PC-3 (cell line): ENCODE measurements around the gene PICALM. TPM values are rescaled to one million over a fixed set of nuclear protein-coding genes. Genes with fewer than 3 reads are reported as not detected.

ENCODE experiments used
- ATAC-seq: fragments of 200-7000 bp; cut with Tn5 transposase; 2 replicates; pipeline ENCODE4 v1.9.1; 2020; ENCODE audit warnings: mild to moderate bottlenecking, moderate library complexity
- BruUV-seq: library from RNA; stranded (reverse); fragments of 400-500 nt; replicated peaks from 2 replicates; lab custom pipeline; 2021; lab: Mats Ljungman, UMichigan
- CTCF ChIA-PET: fragments of 300-600 bp; sonication (Branson Sonifier 250); formaldehyde crosslinking; loops from one replicate; lab custom pipeline; 2022; ENCODE audit warnings: antibody characterized with exemption; lab: Charles Lee
- POLR2A ChIA-PET: fragments of 300-600 bp; sonication (Branson Sonifier 250); formaldehyde crosslinking; loops from one replicate; lab custom pipeline; 2022; ENCODE audit warnings: antibody characterized with exemption; ENCODE audit not compliant: unreplicated experiment; lab: Charles Lee
- DNase-seq: peaks from one replicate; pipeline ENCODE4 v3.0.0-alpha.2; 2015
- H2AFZ ChIP-seq: fragments of 300-600 bp; sonication (generic); 2 replicates; pipeline ENCODE4 v1.6.0; 2016; ENCODE audit warnings: antibody characterized with exemption, low read length
- H3F3A ChIP-seq: fragments of 300-600 bp; sonication (generic); one replicate; pipeline ENCODE4 v1.6.0; 2017; ENCODE audit warnings: antibody characterized with exemption, low read length, control low read depth, mild to moderate bottlenecking; ENCODE audit not compliant: unreplicated experiment
- H3K27ac ChIP-seq: fragments of 300-600 bp; sonication (generic); 2 replicates; pipeline ENCODE4 v1.5.1; 2016; ENCODE audit warnings: mild to moderate bottlenecking, low read length
- H3K27me3 ChIP-seq: fragments of 300-600 bp; sonication (generic); 2 replicates; pipeline ENCODE4 v1.6.1; 2016; ENCODE audit warnings: low read length, mixed read lengths
- H3K36me3 ChIP-seq: fragments of 300-600 bp; sonication (generic); 2 replicates; pipeline ENCODE4 v1.6.1; 2016; ENCODE audit warnings: low read depth, mixed run types, low read length, mixed read lengths
- H3K4me1 ChIP-seq: fragments of 300-600 bp; sonication (generic); 2 replicates; pipeline ENCODE4 v1.5.1; 2016; ENCODE audit warnings: low read length; ENCODE audit not compliant: insufficient read depth
- H3K4me2 ChIP-seq: fragments of 300-600 bp; sonication (generic); 2 replicates; pipeline ENCODE4 v1.6.0; 2016; ENCODE audit warnings: low read length
- H3K4me3 ChIP-seq: fragments of 300-600 bp; sonication (generic); 2 replicates; pipeline ENCODE4 v1.5.1; 2016; ENCODE audit warnings: mild to moderate bottlenecking, low read length, mixed read lengths
- H3K79me2 ChIP-seq: fragments of 300-600 bp; sonication (generic); 2 replicates; pipeline ENCODE4 v1.6.1; 2017; ENCODE audit warnings: low read length, mixed read lengths
- H3K9ac ChIP-seq: fragments of 300-600 bp; sonication (generic); 2 replicates; pipeline ENCODE4 v1.6.0; 2016; ENCODE audit warnings: mild to moderate bottlenecking, low read length
- H3K9me2 ChIP-seq: fragments of 300-600 bp; sonication (generic); replicated peaks from 2 replicates; pipeline ENCODE4 v1.6.1; 2016; ENCODE audit warnings: mixed run types, low read length, mixed read lengths
- H3K9me3 ChIP-seq: fragments of 300-600 bp; sonication (generic); 2 replicates; pipeline ENCODE4 v1.6.1; 2016; ENCODE audit warnings: low read length, mixed read lengths
- H4K20me1 ChIP-seq: fragments of 300-600 bp; sonication (generic); 2 replicates; pipeline ENCODE4 v1.6.1; 2016; ENCODE audit warnings: low read length, mixed read lengths
- EZH2 ChIP-seq: fragments of 300-600 bp; sonication (generic); IDR thresholded peaks from one replicate; pipeline ENCODE4 v1.6.1; 2017; ENCODE audit warnings: antibody characterized with exemption, mild to moderate bottlenecking, low read length; ENCODE audit not compliant: unreplicated experiment
- EZH2phosphoT487 ChIP-seq: fragments of 300-600 bp; sonication (generic); IDR thresholded peaks from 2 replicates; pipeline ENCODE4 v1.6.1; 2018; ENCODE audit warnings: mild to moderate bottlenecking, antibody characterized with exemption, low read length, borderline replicate concordance
- intact Hi-C: fragments of 100-400 bp; cut with micrococcal nuclease; formaldehyde crosslinking; loops from 2 replicates; pipeline ENCODE4 v1.9.0; 2023
- total RNA-seq: library from RNA; depleted of rRNA; stranded (reverse); fragments of >200 nt; gene quantifications from 2 replicates; pipeline ENCODE4 v1.2.3, GENCODE V29; 2014
- TF ChIP-seq, protein P1 (sequence below): fragments of 300-600 bp; sonication (generic); conservative IDR thresholded peaks from 2 replicates; pipeline ENCODE4 v1.5.1; 2017; ENCODE audit warnings: antibody characterized with exemption, low read depth, mild to moderate bottlenecking, low read length

The PICALM gene
- total RNA-seq, 1 experiment from 2014 or later = 59.3 TPM

DNA sequence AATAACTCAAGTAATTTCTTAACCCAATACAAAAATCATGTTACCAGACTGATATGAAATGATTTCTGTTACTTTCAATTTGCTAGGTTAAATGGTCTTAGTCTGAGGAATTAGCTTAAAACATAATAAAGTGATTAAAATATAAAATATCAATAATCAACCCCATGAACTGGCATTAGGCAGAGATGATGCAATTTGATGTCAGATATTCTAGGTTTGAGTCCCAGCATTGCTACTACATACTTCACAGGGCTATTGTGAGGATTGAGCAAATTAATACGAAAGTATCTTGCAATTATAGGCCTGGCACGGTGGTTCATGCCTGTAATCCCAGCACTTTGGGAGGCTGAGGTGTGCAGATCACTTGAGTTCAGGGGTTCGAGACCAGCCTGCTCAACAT is 66.5 kb downstream of the PICALM start:
- no peak overlapping the region for H3K27ac ChIP-seq
- no peak overlapping the region for H2AFZ ChIP-seq
- H3K4me2 ChIP-seq = no peak overlapping the region
- no peaks in the 10 kb centered on the region for H3K9me2 ChIP-seq
- H3K36me3 ChIP-seq = peaks cover 25% of the 10 kb centered on the region
- no peak for ATAC-seq
- H3K4me3 ChIP-seq = no peak overlapping the region
- ChIA-PET POLR2A (no interaction called here), CTCF (no interaction called here)
- H4K20me1 ChIP-seq = no peaks in the 10 kb centered on the region
- TF ChIP-seq, protein P1, sequence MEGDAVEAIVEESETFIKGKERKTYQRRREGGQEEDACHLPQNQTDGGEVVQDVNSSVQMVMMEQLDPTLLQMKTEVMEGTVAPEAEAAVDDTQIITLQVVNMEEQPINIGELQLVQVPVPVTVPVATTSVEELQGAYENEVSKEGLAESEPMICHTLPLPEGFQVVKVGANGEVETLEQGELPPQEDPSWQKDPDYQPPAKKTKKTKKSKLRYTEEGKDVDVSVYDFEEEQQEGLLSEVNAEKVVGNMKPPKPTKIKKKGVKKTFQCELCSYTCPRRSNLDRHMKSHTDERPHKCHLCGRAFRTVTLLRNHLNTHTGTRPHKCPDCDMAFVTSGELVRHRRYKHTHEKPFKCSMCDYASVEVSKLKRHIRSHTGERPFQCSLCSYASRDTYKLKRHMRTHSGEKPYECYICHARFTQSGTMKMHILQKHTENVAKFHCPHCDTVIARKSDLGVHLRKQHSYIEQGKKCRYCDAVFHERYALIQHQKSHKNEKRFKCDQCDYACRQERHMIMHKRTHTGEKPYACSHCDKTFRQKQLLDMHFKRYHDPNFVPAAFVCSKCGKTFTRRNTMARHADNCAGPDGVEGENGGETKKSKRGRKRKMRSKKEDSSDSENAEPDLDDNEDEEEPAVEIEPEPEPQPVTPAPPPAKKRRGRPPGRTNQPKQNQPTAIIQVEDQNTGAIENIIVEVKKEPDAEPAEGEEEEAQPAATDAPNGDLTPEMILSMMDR = no peak
- TF ChIP-seq EZH2 = no peak
- TF ChIP-seq EZH2phosphoT487 = no peak
- no peak overlapping the region for H3K9ac ChIP-seq
- intact Hi-C loops = no loop called here
- no peaks in the 10 kb centered on the region for H3K4me1 ChIP-seq
- no peaks in the 10 kb centered on the region for H3K27me3 ChIP-seq
- H3F3A ChIP-seq = no peaks in the 10 kb centered on the region
- DNase-seq = no peak
- no peaks in the 10 kb centered on the region for H3K9me3 ChIP-seq
- BruUV-seq = no TSS peak
- H3K79me2 ChIP-seq = no peaks in the 10 kb centered on the region

DNA sequence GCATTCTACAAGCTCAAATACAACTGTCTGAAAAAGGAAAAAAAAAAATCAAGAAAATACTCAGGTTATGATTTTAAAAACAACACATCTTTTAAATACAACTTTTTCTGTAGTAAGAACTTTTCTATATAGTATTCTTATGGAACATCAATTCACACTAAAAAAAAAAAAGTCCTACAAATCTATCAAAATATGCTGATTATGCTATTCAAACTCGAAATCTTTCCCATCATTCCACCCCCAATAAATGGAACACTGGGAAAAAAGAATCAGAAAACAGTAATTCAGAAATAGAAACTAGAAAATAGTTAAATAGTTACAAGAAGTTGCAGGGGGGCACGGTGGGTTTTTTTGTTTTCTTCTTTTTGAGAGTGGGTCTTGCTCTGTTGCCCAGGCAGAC is 77.4 kb downstream of the PICALM start:
- intact Hi-C loops = no loop called here
- ChIA-PET POLR2A (no interaction called here), CTCF (no interaction called here)
- Histone ChIP-seq H2AFZ (no peak overlapping the region), H3K4me2 (no peak overlapping the region), H3K9me3 (no peaks in the 10 kb centered on the region), H3K79me2 (no peaks in the 10 kb centered on the region), H3K9ac (no peak overlapping the region), H3K4me3 (no peak overlapping the region), H3K4me1 (no peaks in the 10 kb centered on the region), H3K36me3 (no peaks in the 10 kb centered on the region; the same call in 1 of the 2 replicates), H4K20me1 (no peaks in the 10 kb centered on the region), H3K27ac (no peak overlapping the region), H3K9me2 (no peaks in the 10 kb centered on the region), H3F3A (no peaks in the 10 kb centered on the region), H3K27me3 (no peaks in the 10 kb centered on the region)
- ATAC-seq = no peak
- TF ChIP-seq EZH2phosphoT487 (no peak), EZH2 (no peak)
- TF ChIP-seq, protein P1 = no peak
- DNase-seq = no peak
- BruUV-seq = no TSS peak

DNA sequence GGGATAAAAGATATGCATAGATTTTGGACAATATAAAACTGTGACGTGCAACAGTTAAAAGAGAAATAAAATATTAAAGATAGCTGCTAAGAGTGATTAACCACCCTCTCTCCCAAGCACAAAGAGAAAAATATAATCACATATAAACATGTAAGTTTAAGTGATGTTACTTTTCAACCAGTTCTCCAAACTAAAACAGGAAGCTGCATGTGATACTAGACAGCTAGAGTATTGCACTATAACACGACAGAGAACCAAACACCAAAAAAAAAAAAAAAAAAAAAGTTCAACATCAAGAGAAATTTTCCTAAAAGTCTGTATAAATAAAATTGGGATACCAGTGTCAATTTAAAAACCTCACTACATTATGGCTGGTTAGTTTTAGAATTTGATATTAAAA is 79.1 kb downstream of the PICALM start:
- Histone ChIP-seq H3K27me3 (no peaks in the 10 kb centered on the region), H2AFZ (no peak overlapping the region), H3K4me1 (no peaks in the 10 kb centered on the region), H3K36me3 (no peaks in the 10 kb centered on the region; the same call in 1 of the 2 replicates), H4K20me1 (no peaks in the 10 kb centered on the region), H3K4me2 (no peak overlapping the region), H3K9me2 (no peaks in the 10 kb centered on the region), H3K27ac (no peak overlapping the region), H3K79me2 (no peaks in the 10 kb centered on the region), H3K4me3 (no peak overlapping the region), H3K9ac (no peak overlapping the region), H3F3A (no peaks in the 10 kb centered on the region), H3K9me3 (no peaks in the 10 kb centered on the region)
- no TSS peak for BruUV-seq
- TF ChIP-seq, protein P1 = no peak
- TF ChIP-seq EZH2phosphoT487 = no peak
- no peak for TF ChIP-seq EZH2
- no peak for DNase-seq
- CTCF ChIA-PET = no interaction called here
- intact Hi-C loops = no loop called here
- no peak for ATAC-seq
- POLR2A ChIA-PET = no interaction called here
